K562 (cell line): ENCODE measurements around the gene MRPL48. TPM values are rescaled to one million over a fixed set of nuclear protein-coding genes. Genes with fewer than 3 reads are reported as not detected.

Experiments
- CBFA2T3 ChIP-seq: fragments of 450-650 bp; IDR thresholded peaks from 2 replicates; pipeline ENCODE4 v1.6.1; 2017
- DEAF1 ChIP-seq: fragments of 450-650 bp; formaldehyde crosslinking; IDR thresholded peaks from 2 replicates; pipeline ENCODE4 v1.4.0; 2020; ENCODE audit warnings: mild to moderate bottlenecking, moderate library complexity
- FOSL1 ChIP-seq: fragments of 200-800 bp; sonication (Bioruptor generic); conservative IDR thresholded peaks from 2 replicates; pipeline ENCODE4 v1.6.1; 2016; ENCODE audit warnings: missing genetic modification characterization, missing compliant biosample characterization
- PCBP2 ChIP-seq: fragments of 200-400 bp; formaldehyde crosslinking; IDR thresholded peaks from 2 replicates; pipeline ENCODE4 v1.6.1; 2018; ENCODE audit warnings: low read length, low read depth, mild to moderate bottlenecking, moderate library complexity; ENCODE audit not compliant: poor library complexity, severe bottlenecking
- PHB ChIP-seq: fragments of 250-450 bp; sonication (Bioruptor Pico); IDR thresholded peaks from 2 replicates; pipeline ENCODE4 v1.5.0; 2021
- PML ChIP-seq: IDR thresholded peaks from 2 replicates; pipeline ENCODE4 v1.6.1; 2012; ENCODE audit warnings: low read length, inconsistent platforms
- RAD51 ChIP-seq: fragments of 450-650 bp; IDR thresholded peaks from 2 replicates; pipeline ENCODE4 v1.7.1; 2016; ENCODE audit warnings: low read depth, mild to moderate bottlenecking, borderline replicate concordance
- RBM15 ChIP-seq: fragments of 200-400 bp; formaldehyde crosslinking; IDR thresholded peaks from 2 replicates; pipeline ENCODE4 v1.6.1; 2018; ENCODE audit warnings: mild to moderate bottlenecking, low read length, moderate library complexity; ENCODE audit not compliant: insufficient read depth
- TAL1 ChIP-seq: fragments of 450-650 bp; IDR thresholded peaks from 2 replicates; pipeline ENCODE4 v1.6.1; 2016; ENCODE audit warnings: mild to moderate bottlenecking
- TBL1XR1 ChIP-seq, 2 experiments: IDR thresholded peaks; 2 replicates each; pipeline ENCODE4 v1.6.1; 2012; ENCODE audit warnings: improper control_type of control experiment in 2 of 2, low read length in 2 of 2, mild to moderate bottlenecking in 1 of 2
- ZBTB17 ChIP-seq: fragments of 450-650 bp; formaldehyde crosslinking; IDR thresholded peaks from 2 replicates; pipeline ENCODE4 v1.4.0; 2020; ENCODE audit warnings: mild to moderate bottlenecking
- ZBTB7A ChIP-seq: IDR thresholded peaks from 2 replicates; pipeline ENCODE4 v1.6.1; 2011; ENCODE audit warnings: low read depth, mild to moderate bottlenecking, low read length, moderate library complexity, borderline replicate concordance; ENCODE audit not compliant: control insufficient read depth
- ZNF143 ChIP-seq: sonication (generic); formaldehyde crosslinking; IDR thresholded peaks from 2 replicates; pipeline ENCODE4 v1.9.0; 2022; ENCODE audit warnings: mild to moderate bottlenecking, missing genetic modification reagents
- ZNF717 ChIP-seq: fragments of 250-450 bp; sonication (Bioruptor Pico); IDR thresholded peaks from 2 replicates; pipeline ENCODE4 v1.5.0; 2021
- ZNF740 ChIP-seq, 3 experiments: fragments of 200-800 bp in 1 of 3; sonication (Bioruptor generic) in 1 of 3; sonication (generic) in 1 of 3; formaldehyde crosslinking in 1 of 3; IDR thresholded peaks; 2 replicates each; pipeline versions ENCODE4 v1.6.1 to v1.8.0; 2016 to 2022; ENCODE audit warnings: mild to moderate bottlenecking in 2 of 3, missing compliant biosample characterization in 2 of 3, missing genetic modification characterization in 2 of 3, missing genetic modification reagents in 1 of 3
- polyA plus RNA-seq, 8 experiments: library from polyadenylated mRNA; depleted of rRNA in 4 of 8; stranded (reverse) in 5 of 8; unstranded in 3 of 8; fragments of >200 nt; fragmentation: Nextera tagmentation in 2 of 8; fragmentation: Illumina TruSeq in 1 of 8; extraction: Ambion mirVana in 2 of 8; extraction: Trizol in 1 of 8; gene quantifications; 2 replicates each; pipeline versions ENCODE4 v1.2.1 to v1.2.3, GENCODE V29; 2011 to 2014; ENCODE audit warnings: inconsistent platforms in 1 of 8, missing spikeins in 1 of 8
- total RNA-seq, 7 experiments: library from RNA; depleted of rRNA in 6 of 7; stranded (reverse); fragments of >200 nt in 6 of 7; fragmentation: Illumina TruSeq in 2 of 7; extraction: Trizol in 2 of 7; gene quantifications; 2 replicates each; pipeline versions ENCODE4 v1.2.1 to v1.2.3, GENCODE V29; 2011 to 2021; ENCODE audit warnings: low replicate concordance in 1 of 7
- TF ChIP-seq, protein P1 (sequence below), 2 experiments: fragments of 450-650 bp in 1 of 2; IDR thresholded peaks; 2 replicates each; pipeline ENCODE4 v1.6.1; 2011 to 2017; ENCODE audit warnings: low read depth in 2 of 2, antibody characterized with exemption in 1 of 2, borderline replicate concordance in 1 of 2, low read length in 1 of 2, mild to moderate bottlenecking in 1 of 2, mixed read lengths in 1 of 2; ENCODE audit not compliant: control insufficient read depth in 1 of 2
- TF ChIP-seq, protein P2 (sequence below): sonication (generic); formaldehyde crosslinking; IDR thresholded peaks from 2 replicates; pipeline ENCODE4 v1.8.0; 2023; ENCODE audit warnings: mild to moderate bottlenecking, missing genetic modification reagents

Gene MRPL48
- total and polyA plus RNA-seq, 9 of the 15 experiments (the other 6 are each of a cell fraction or from before 2014, with no cell fraction given) = 66.0 to 237 (median 104) TPM

DNA sequence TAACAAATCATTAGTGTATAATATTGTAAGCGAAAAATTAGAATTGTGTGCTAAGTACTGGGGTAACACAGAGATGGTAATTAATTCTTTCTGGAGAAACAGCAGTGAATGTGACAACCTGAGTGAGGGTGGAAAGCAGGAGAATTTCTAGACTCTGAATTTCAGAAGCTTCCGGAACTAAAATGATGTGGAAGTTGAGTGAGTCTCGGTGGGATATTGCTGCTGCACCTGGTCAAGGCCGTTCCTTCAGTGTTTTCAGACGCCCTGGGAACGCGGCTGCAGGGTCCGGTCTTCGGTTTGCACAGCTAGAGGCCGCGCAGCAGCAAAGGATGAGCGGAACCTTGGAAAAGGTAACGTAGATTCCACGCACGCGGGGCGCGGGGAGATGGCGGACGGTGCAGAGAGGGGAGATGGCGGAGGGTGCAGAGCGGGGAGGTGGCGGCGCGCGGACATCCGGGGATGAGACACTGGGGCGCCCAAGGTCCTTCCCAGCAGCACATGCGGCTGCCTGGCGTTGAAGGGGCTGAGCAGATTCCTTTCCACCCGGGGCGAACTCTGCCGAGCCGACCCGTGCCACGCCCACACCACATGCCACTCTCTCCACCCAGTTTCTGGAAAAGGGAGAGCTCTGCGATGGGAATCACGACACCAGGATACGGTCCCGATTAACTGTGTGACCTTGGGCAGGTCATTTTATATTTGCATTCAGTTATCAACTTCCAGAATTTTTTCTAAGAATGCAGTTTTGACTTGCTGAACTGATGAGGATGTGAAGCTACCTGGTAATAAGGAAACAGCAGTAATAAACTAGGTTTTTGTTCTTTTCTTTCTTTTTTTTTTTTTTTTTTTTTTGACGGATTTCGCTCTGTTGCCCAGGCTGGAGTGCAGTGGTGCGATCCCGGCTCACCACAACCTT, at the start of gene MRPL48 (continued):
- peak; percentile 34 to 75; a peak in 3 of 4 replicates for TF ChIP-seq TBL1XR1 (IDR thresholded peaks at IDR 0.05; ENCODE audit: low read length in 2 of 2)
- TF ChIP-seq FOSL1 = peak; percentile 46; the same call in 1 of the 2 replicates
- TF ChIP-seq, protein P1, sequence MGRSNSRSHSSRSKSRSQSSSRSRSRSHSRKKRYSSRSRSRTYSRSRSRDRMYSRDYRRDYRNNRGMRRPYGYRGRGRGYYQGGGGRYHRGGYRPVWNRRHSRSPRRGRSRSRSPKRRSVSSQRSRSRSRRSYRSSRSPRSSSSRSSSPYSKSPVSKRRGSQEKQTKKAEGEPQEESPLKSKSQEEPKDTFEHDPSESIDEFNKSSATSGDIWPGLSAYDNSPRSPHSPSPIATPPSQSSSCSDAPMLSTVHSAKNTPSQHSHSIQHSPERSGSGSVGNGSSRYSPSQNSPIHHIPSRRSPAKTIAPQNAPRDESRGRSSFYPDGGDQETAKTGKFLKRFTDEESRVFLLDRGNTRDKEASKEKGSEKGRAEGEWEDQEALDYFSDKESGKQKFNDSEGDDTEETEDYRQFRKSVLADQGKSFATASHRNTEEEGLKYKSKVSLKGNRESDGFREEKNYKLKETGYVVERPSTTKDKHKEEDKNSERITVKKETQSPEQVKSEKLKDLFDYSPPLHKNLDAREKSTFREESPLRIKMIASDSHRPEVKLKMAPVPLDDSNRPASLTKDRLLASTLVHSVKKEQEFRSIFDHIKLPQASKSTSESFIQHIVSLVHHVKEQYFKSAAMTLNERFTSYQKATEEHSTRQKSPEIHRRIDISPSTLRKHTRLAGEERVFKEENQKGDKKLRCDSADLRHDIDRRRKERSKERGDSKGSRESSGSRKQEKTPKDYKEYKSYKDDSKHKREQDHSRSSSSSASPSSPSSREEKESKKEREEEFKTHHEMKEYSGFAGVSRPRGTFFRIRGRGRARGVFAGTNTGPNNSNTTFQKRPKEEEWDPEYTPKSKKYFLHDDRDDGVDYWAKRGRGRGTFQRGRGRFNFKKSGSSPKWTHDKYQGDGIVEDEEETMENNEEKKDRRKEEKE (IDR thresholded peaks at IDR 0.05; ENCODE audit: borderline replicate concordance in 1 of 2, control insufficient read depth in 1 of 2, low read depth in 2 of 2, low read length in 1 of 2) = peak in 1 of 2 experiments; percentile 90; a peak in 2 of 4 replicates
- TF ChIP-seq PHB (CRISPR knock-in tag) = no peak
- TF ChIP-seq, protein P2, sequence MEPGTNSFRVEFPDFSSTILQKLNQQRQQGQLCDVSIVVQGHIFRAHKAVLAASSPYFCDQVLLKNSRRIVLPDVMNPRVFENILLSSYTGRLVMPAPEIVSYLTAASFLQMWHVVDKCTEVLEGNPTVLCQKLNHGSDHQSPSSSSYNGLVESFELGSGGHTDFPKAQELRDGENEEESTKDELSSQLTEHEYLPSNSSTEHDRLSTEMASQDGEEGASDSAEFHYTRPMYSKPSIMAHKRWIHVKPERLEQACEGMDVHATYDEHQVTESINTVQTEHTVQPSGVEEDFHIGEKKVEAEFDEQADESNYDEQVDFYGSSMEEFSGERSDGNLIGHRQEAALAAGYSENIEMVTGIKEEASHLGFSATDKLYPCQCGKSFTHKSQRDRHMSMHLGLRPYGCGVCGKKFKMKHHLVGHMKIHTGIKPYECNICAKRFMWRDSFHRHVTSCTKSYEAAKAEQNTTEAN = 0 out of 2 replicates have a peak, but pooled peaks have one; percentile 76
- TF ChIP-seq DEAF1 = no peak; the same call in 1 of the 2 replicates
- TF ChIP-seq ZNF717 = no peak
- 0 out of 2 replicates have a peak, but pooled peaks have one; percentile 80 for TF ChIP-seq ZBTB17
- peak; percentile 64 for TF ChIP-seq PML
- peak; percentile 36; the same call in 1 of the 2 replicates for TF ChIP-seq RAD51
- TF ChIP-seq CBFA2T3 = peak; percentile 35; the same call in 1 of the 2 replicates
- no peak for TF ChIP-seq RBM15
- TF ChIP-seq TAL1 = no peak; the same call in 1 of the 2 replicates
- no peak for TF ChIP-seq PCBP2
- TF ChIP-seq ZNF143 (CRISPR knock-in tag) = peak; percentile 79
- TF ChIP-seq ZNF740 (CRISPR knock-in tag; IDR thresholded peaks at IDR 0.05) = 0 out of 2 replicates have a peak, but pooled peaks have one; percentile 23
- no peak for TF ChIP-seq ZNF740 (tag; IDR thresholded peaks at IDR 0.05)
- peak; percentile 72; the same call in 1 of the 2 replicates for TF ChIP-seq ZBTB7A
